Upper lobe of left lung (tissue), 6 donors: Measurements from ENCODE around the gene LIG1. TPM values are rescaled to one million over a fixed set of nuclear protein-coding genes. Genes with fewer than 3 reads are reported as not detected.

Experiments used
- ATAC-seq, 2 donors: fragments of 200-7000 bp; cut with Tn5 transposase; one replicate each; pipeline ENCODE4 v1.9.1; 2022; ENCODE audit warnings: mild to moderate bottlenecking in 2 of 2, moderate library complexity in 2 of 2; ENCODE audit not compliant: low FRiP score in 2 of 2
- DNase-seq, 2 donors: peaks; one replicate each; pipeline ENCODE4 v3.0.0-alpha.2; 2019 to 2020
- H3K27ac ChIP-seq, 4 donors: fragments of 200-600 bp; sonication (generic); one replicate each; pipeline ENCODE4 v1.5.1; 2016 to 2019
- H3K27me3 ChIP-seq, 4 donors: fragments of 200-600 bp; sonication (generic); one replicate each; pipeline ENCODE4 v1.5.1; 2017 to 2019
- H3K36me3 ChIP-seq, 4 donors: fragments of 200-600 bp; sonication (generic); one replicate each; pipeline ENCODE4 v1.5.1; 2016 to 2019
- H3K4me1 ChIP-seq, 4 donors: fragments of 200-600 bp; sonication (generic); one replicate each; pipeline ENCODE4 v1.5.1; 2018 to 2019
- H3K4me3 ChIP-seq, 4 donors: fragments of 200-600 bp; sonication (generic); one replicate each; pipeline ENCODE4 v1.5.1; 2017 to 2019; ENCODE audit warnings: mild to moderate bottlenecking in 2 of 4, moderate library complexity in 1 of 4
- H3K9me3 ChIP-seq, 4 donors: fragments of 200-600 bp; sonication (generic); one replicate each; pipeline ENCODE4 v1.5.1; 2018 to 2019
- CTCF ChIP-seq, 6 experiments: fragments of 450-650 bp in 4 of 6; fragments of 200-600 bp in 2 of 6; sonication (generic) in 2 of 6; IDR thresholded peaks; one replicate each; pipeline ENCODE4 v1.5.1; 2016 to 2019; ENCODE audit warnings: antibody characterized with exemption in 6 of 6
- EP300 ChIP-seq, 4 donors: sonication (generic); formaldehyde crosslinking; IDR thresholded peaks; one replicate each; pipeline ENCODE4 v1.5.1; 2017; ENCODE audit warnings: antibody characterized with exemption in 4 of 4, control low read depth in 2 of 4
- POLR2A ChIP-seq, 4 donors: fragments of 450-650 bp; IDR thresholded peaks; one replicate each; pipeline ENCODE4 v1.5.1; 2016 to 2017; ENCODE audit warnings: antibody characterized with exemption in 4 of 4, mild to moderate bottlenecking in 2 of 4
- POLR2AphosphoS5 ChIP-seq, 2 donors: sonication (generic); formaldehyde crosslinking; IDR thresholded peaks; one replicate each; pipeline ENCODE4 v1.5.1; 2017; ENCODE audit warnings: antibody characterized with exemption in 2 of 2
- WGBS, 2 donors: methylation state at CpG; one replicate each; pipeline ENCODE4 v1.1.5; 2017 to 2018; 5-methylcytosine and 5-hydroxymethylcytosine counted together
- total RNA-seq, 6 donors: library from RNA; depleted of rRNA in 4 of 6; stranded (reverse); fragments of >200 nt in 4 of 6; gene quantifications; one replicate each; pipeline versions ENCODE4 v1.1.0 to v1.2.1, GENCODE V29; 2016 to 2021
- donor health status: DM: no; HTN: no; CAD: no; lungs with moderate emphysema.
- donor health status: DM: no; HTN: yes; CAD: no; lungs with severe emphysema.

LIG1 gene
- total RNA-seq, 6 donors from 2014 or later, result 11.4 to 113 (median 27.8) TPM

GRCh38 chr19:48192750-48193149 lies 22.6 kb upstream of the LIG1 start:
- H3K27ac ChIP-seq, result no peak overlapping the region
- DNase-seq (no peak), ATAC-seq (no peak)
- no peak for TF ChIP-seq CTCF (IDR thresholded peaks at IDR 0.05)
- no peak for TF ChIP-seq EP300 (IDR thresholded peaks at IDR 0.05)
- TF ChIP-seq POLR2A (IDR thresholded peaks at IDR 0.05), result no peak
- TF ChIP-seq POLR2AphosphoS5 (IDR thresholded peaks at IDR 0.05), result no peak
- H3K4me3 ChIP-seq, result no peak overlapping the region
- peaks cover 0 to 8% (median 2%) of the 10 kb centered on the region in 4 donors for H3K36me3 ChIP-seq
- H3K9me3 ChIP-seq, result no peaks in the 10 kb centered on the region
- H3K27me3 ChIP-seq, result no peaks in the 10 kb centered on the region
- H3K4me1 ChIP-seq, result peaks cover 0 to 15% (median 7%) of the 10 kb centered on the region in 4 donors
- 83 to 88% methylated on average over 7 of the region's 7 CpGs for WGBS, 2 donors

GRCh38 chr19:48190885-48191284 lies 20.7 kb upstream of the LIG1 start:
- H3K4me1 ChIP-seq, result no peaks in the 10 kb centered on the region
- no peaks in the 10 kb centered on the region for H3K27me3 ChIP-seq
- 86 to 90% methylated on average over 3 of the region's 3 CpGs for WGBS, 2 donors
- H3K4me3 ChIP-seq, result no peak overlapping the region
- H3K36me3 ChIP-seq, result peaks cover 0 to 8% (median 2%) of the 10 kb centered on the region in 4 donors
- no peaks in the 10 kb centered on the region for H3K9me3 ChIP-seq
- no peak overlapping the region for H3K27ac ChIP-seq
- DNase-seq (no peak), ATAC-seq (no peak)
- TF ChIP-seq CTCF (IDR thresholded peaks at IDR 0.05) (no peak), EP300 (IDR thresholded peaks at IDR 0.05) (no peak), POLR2AphosphoS5 (IDR thresholded peaks at IDR 0.05) (no peak), POLR2A (IDR thresholded peaks at IDR 0.05) (no peak)

GRCh38 chr19:48190288-48190884 lies 20.2 kb upstream of the LIG1 start:
- Histone ChIP-seq H3K27ac (no peak overlapping the region), H3K9me3 (no peaks in the 10 kb centered on the region), H3K36me3 (peaks cover 0 to 8% (median 2%) of the 10 kb centered on the region in 4 donors), H3K4me3 (no peak overlapping the region), H3K27me3 (no peaks in the 10 kb centered on the region), H3K4me1 (no peaks in the 10 kb centered on the region)
- TF ChIP-seq POLR2AphosphoS5 (IDR thresholded peaks at IDR 0.05) (no peak), CTCF (IDR thresholded peaks at IDR 0.05) (peak in 5 of 6 experiments; percentile 16 to 57 (median 30))
- peak in 1 of 2 donors; percentile 58 for ATAC-seq
- 66 to 74% methylated on average over 13 of the region's 13 CpGs for WGBS, 2 donors
- peak in 1 of 2 donors; percentile 90 for DNase-seq

GRCh38 chr19:48186541-48186991 lies 16.4 kb upstream of the LIG1 start:
- H3K27me3 ChIP-seq, result no peaks in the 10 kb centered on the region
- no peak overlapping the region for H3K27ac ChIP-seq
- H3K4me1 ChIP-seq, result no peaks in the 10 kb centered on the region
- TF ChIP-seq CTCF (IDR thresholded peaks at IDR 0.05) (no peak), POLR2A (IDR thresholded peaks at IDR 0.05) (no peak), EP300 (IDR thresholded peaks at IDR 0.05) (no peak), POLR2AphosphoS5 (IDR thresholded peaks at IDR 0.05) (no peak)
- no peak for DNase-seq
- peaks cover 0 to 7% (median 1%) of the 10 kb centered on the region in 4 donors for H3K9me3 ChIP-seq
- H3K36me3 ChIP-seq, result peaks cover 0 to 13% (median 0%) of the 10 kb centered on the region in 4 donors
- H3K4me3 ChIP-seq, result no peak overlapping the region
- no peak for ATAC-seq
- WGBS, 2 donors, result 84 to 92% methylated on average over 6 to 8 of the region's 8 CpGs

GRCh38 chr19:48186015-48186414 lies 15.9 kb upstream of the LIG1 start:
- no peaks in the 10 kb centered on the region for H3K27me3 ChIP-seq
- H3K36me3 ChIP-seq, result peaks cover 0 to 11% (median 0%) of the 10 kb centered on the region in 4 donors
- ATAC-seq (no peak), DNase-seq (no peak)
- 93 to 94% methylated on average over 5 of the region's 5 CpGs for WGBS, 2 donors
- no peak overlapping the region for H3K27ac ChIP-seq
- H3K4me3 ChIP-seq, result no peak overlapping the region
- TF ChIP-seq POLR2A (IDR thresholded peaks at IDR 0.05) (no peak), CTCF (IDR thresholded peaks at IDR 0.05) (no peak), EP300 (IDR thresholded peaks at IDR 0.05) (no peak), POLR2AphosphoS5 (IDR thresholded peaks at IDR 0.05) (no peak)
- H3K4me1 ChIP-seq, result no peaks in the 10 kb centered on the region
- peaks cover 0 to 12% (median 3%) of the 10 kb centered on the region in 4 donors for H3K9me3 ChIP-seq
